Measurements from ENCODE around the gene SUMF1.

Gene SUMF1

DNA sequence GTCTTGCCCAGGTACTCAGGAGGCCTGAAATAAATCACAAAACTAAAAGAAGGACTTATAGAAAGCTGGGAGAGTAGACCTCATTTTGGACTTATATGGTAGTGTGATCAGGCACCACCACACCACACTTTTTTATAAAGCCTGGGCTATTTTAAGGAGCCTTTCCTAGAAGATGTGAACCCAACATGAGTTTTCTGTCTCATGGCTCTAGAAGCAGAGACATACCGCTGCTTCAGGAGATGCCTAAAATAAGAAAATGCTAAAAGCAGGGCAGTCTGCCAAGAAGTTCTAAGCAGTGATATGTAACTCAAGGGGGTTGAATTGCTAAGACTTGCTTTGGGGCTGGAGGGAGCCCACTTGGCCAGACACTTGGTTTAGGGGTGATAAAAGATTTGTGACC is 49.6 kb downstream of the SUMF1 start:
- Histone ChIP-seq H3K27ac (peak overlapping the region; percentile 80 to 82), H3K36me3 (no peaks in the 10 kb centered on the region), H3K4me3 (no peak overlapping the region), H3K27me3 (no peaks in the 10 kb centered on the region), H3K9me3 (no peaks in the 10 kb centered on the region), H3K4me1 (peaks cover 0 to 32% (median 22%) of the 10 kb centered on the region in 4 donors)
- intact Hi-C loops (cut with DNase I; ENCODE audit: low total_unique reads): loop anchor here (2.0 to 5.0 kb wide), 2 partner anchors 75 to 170 kb away; partner anchors contain the start of gene ITPR1
- TF ChIP-seq, protein P1, sequence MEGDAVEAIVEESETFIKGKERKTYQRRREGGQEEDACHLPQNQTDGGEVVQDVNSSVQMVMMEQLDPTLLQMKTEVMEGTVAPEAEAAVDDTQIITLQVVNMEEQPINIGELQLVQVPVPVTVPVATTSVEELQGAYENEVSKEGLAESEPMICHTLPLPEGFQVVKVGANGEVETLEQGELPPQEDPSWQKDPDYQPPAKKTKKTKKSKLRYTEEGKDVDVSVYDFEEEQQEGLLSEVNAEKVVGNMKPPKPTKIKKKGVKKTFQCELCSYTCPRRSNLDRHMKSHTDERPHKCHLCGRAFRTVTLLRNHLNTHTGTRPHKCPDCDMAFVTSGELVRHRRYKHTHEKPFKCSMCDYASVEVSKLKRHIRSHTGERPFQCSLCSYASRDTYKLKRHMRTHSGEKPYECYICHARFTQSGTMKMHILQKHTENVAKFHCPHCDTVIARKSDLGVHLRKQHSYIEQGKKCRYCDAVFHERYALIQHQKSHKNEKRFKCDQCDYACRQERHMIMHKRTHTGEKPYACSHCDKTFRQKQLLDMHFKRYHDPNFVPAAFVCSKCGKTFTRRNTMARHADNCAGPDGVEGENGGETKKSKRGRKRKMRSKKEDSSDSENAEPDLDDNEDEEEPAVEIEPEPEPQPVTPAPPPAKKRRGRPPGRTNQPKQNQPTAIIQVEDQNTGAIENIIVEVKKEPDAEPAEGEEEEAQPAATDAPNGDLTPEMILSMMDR (IDR thresholded peaks at IDR 0.05): no peak
- DNase-seq: peak in 1 of 2 donors; percentile 69

DNA sequence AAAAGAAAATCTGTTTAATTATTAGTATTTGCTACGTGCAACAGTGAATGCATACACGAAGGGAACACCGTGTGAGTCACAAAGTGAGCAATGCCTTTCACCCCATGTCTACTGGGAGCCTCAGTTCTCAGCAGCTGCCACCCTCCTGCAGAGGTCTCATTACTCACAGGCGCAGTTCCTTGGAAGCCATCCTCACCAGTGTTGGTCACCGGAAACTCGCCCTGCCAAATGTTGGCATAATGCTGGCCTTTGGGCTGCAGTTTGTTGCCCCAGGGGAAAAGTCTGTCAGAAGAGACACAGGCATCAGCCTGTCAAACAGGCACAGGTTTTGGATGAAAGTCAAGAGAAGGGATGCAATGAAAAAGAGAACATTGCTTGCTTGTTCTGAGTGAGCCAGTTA is 50.1 kb downstream of the SUMF1 start:
- TF ChIP-seq, protein P1 (IDR thresholded peaks at IDR 0.05): peak in 1 of 2 experiments; percentile 2
- Histone ChIP-seq H3K27me3 (no peaks in the 10 kb centered on the region), H3K4me1 (peaks cover 0 to 30% (median 22%) of the 10 kb centered on the region in 4 donors), H3K27ac (peak overlapping the region; percentile 80 to 82), H3K9me3 (no peaks in the 10 kb centered on the region), H3K36me3 (no peaks in the 10 kb centered on the region), H3K4me3 (no peak overlapping the region)
- peak; percentile 78 to 97 for DNase-seq
- intact Hi-C loops (cut with DNase I; ENCODE audit: low total_unique reads): loop anchor here (2.0 to 5.0 kb wide), 2 partner anchors 76 to 170 kb away; partner anchors contain the start of gene ITPR1

DNA sequence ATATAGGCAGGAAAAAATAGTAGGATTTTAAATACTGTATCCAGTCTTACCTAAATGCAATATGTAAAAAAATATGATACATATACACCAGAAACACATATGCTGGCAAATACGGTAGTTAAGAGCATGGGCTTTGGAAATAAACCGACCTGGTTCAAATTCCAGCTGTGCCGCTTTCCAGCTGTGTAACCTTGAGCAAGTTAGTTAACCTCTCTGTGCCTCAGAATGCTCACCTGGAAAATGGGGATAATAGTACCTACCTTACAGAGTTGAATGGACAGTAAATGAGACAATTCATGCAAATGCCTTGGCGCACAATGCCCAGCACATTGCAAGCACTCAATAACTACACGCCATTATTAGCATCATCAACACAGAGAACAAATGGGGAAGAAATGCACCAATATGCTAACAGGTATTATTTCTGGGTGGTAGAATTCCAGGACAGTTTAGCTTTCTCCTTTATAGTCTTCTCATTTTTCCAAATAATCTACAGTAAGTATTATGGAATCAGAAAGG is 50.6 kb downstream of the SUMF1 start:
- Histone ChIP-seq H3K9me3 (no peaks in the 10 kb centered on the region), H3K4me3 (no peak overlapping the region), H3K27me3 (no peaks in the 10 kb centered on the region), H3K27ac (peak overlapping the region; percentile 67 to 80), H3K4me1 (peaks cover 0 to 30% (median 22%) of the 10 kb centered on the region in 4 donors), H3K36me3 (no peaks in the 10 kb centered on the region)
- TF ChIP-seq, protein P1 (IDR thresholded peaks at IDR 0.05): peak in 1 of 2 experiments; percentile 3
- DNase-seq: no peak
- intact Hi-C loops (cut with DNase I; ENCODE audit: low total_unique reads): loop anchor here (2.0 to 5.0 kb wide), 2 partner anchors 76 to 171 kb away; partner anchors contain the start of gene ITPR1

DNA sequence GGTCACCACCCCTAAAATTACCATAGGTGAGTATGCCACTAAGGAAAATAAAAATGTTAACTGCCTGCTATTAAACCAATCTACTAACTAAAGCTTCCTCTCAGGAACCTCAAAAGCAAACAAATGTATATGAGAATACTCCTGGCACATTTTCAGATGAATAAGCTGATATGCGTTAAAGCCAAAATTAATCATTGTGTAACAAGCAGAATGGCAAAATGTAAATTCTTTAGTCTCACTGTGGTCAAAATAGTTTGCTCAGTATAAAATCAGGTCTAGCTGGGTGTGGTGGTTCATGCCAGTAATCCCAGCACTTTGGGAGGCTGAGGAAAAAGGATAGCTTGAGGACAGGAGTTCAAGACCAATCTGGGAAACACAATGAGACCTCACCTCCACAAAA is 53.6 kb downstream of the SUMF1 start:
- intact Hi-C loops (cut with DNase I; ENCODE audit: low total_unique reads): loop anchor here (2.0 to 5.0 kb wide), 2 partner anchors 56 to 69 kb away; no protein-coding TSS in a partner anchor
- no peak for DNase-seq
- no peak overlapping the region for H3K27ac ChIP-seq
- peaks cover 0 to 38% (median 17%) of the 10 kb centered on the region in 4 donors for H3K4me1 ChIP-seq
- no peak overlapping the region for H3K4me3 ChIP-seq
- no peaks in the 10 kb centered on the region for H3K9me3 ChIP-seq
- peaks cover 0 to 3% (median 0%) of the 10 kb centered on the region in 3 donors for H3K36me3 ChIP-seq
- no peaks in the 10 kb centered on the region for H3K27me3 ChIP-seq
- TF ChIP-seq, protein P1 (IDR thresholded peaks at IDR 0.05): no peak

DNA sequence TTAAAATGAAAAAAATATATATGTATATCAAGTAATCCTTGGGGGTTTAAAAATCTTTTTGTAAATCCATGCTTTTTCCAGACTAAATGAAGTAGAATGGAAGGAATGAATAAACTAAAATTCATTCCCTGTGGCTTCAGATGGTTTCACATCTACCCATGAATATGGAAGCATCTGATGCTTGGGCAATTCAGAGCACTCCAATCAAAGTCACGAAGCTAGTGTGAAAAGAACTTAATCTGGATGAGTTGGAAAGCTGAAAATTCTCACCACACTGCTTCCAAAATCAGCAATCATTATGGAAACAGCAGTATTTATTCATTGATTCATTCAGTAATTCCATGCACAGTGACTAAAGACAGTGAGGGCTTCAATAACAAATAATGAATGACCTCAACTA is 55.2 kb downstream of the SUMF1 start:
- Histone ChIP-seq H3K36me3 (peaks cover 0 to 6% (median 0%) of the 10 kb centered on the region in 3 donors), H3K27me3 (no peaks in the 10 kb centered on the region), H3K27ac (no peak overlapping the region), H3K4me3 (no peak overlapping the region), H3K4me1 (peaks cover 0 to 38% (median 9%) of the 10 kb centered on the region in 4 donors), H3K9me3 (no peaks in the 10 kb centered on the region)
- TF ChIP-seq, protein P1 (IDR thresholded peaks at IDR 0.05): no peak
- intact Hi-C loops (cut with DNase I; ENCODE audit: low total_unique reads): loop anchor here (2.0 to 5.0 kb wide), 2 partner anchors 55 to 67 kb away; no protein-coding TSS in a partner anchor
- no peak for DNase-seq
